Measurements from ENCODE around the gene FITM1. TPM values are rescaled to one million over a fixed set of nuclear protein-coding genes. Genes with fewer than 3 reads are reported as not detected.

FITM1 gene
- total RNA-seq, 4 donors from 2014 or later, result 0.61 to 1.3 (median 1.0) TPM; not detected in 1

- intact Hi-C loops (cut with DNase I; ENCODE audit: low total_unique reads), result no loop called here
- H3K4me3 ChIP-seq (ENCODE audit: low read depth, poor library complexity, severe bottlenecking), result peak overlapping the region; percentile 99
- 25 to 29% methylated on average over 13 of the region's 13 CpGs for WGBS, 2 donors
- peak in 1 of 2 donors; percentile 85 for DNase-seq (ENCODE audit: low spot score in 2 of 2)
- TF ChIP-seq POLR2A (IDR thresholded peaks at IDR 0.05) (no peak), CTCF (IDR thresholded peaks at IDR 0.05) (no peak)
These were observed 6.4 kb downstream of the FITM1 start for GRCh38 chr14:24136684-24137528.

GRCh38 chr14:24137529-24138395 is 7.3 kb downstream of the FITM1 start:
- intact Hi-C loops (cut with DNase I; ENCODE audit: low total_unique reads), result no loop called here
- 86 to 87% methylated on average over 8 of the region's 8 CpGs for WGBS, 2 donors

GRCh38 chr14:24138396-24139271 is 8.2 kb downstream of the FITM1 start:
- intact Hi-C loops (cut with DNase I; ENCODE audit: low total_unique reads), result no loop called here
- 82 to 87% methylated on average over 13 of the region's 13 CpGs for WGBS, 2 donors
- no peak overlapping the region for H3K4me3 ChIP-seq (ENCODE audit: low read depth, poor library complexity, severe bottlenecking)
- DNase-seq (ENCODE audit: low spot score in 2 of 2), result peak in 1 of 2 donors; percentile 83
- TF ChIP-seq POLR2A (IDR thresholded peaks at IDR 0.05), result no peak

More at GRCh38 chr14:24137529-24138395, 7.3 kb downstream of the FITM1 start:
- TF ChIP-seq CTCF (IDR thresholded peaks at IDR 0.05), result no peak
- no peak for DNase-seq (ENCODE audit: low spot score in 2 of 2)
- no peak overlapping the region for H3K4me3 ChIP-seq (ENCODE audit: low read depth, poor library complexity, severe bottlenecking)

GRCh38 chr14:24139272-24139934 is 8.9 kb downstream of the FITM1 start:
- DNase-seq (ENCODE audit: low spot score in 2 of 2), result no peak
- TF ChIP-seq CTCF (IDR thresholded peaks at IDR 0.05) (no peak), POLR2A (IDR thresholded peaks at IDR 0.05) (no peak)
- 91 to 93% methylated on average over 9 of the region's 9 CpGs for WGBS, 2 donors
- H3K4me3 ChIP-seq (ENCODE audit: low read depth, poor library complexity, severe bottlenecking), result no peak overlapping the region
- intact Hi-C loops (cut with DNase I; ENCODE audit: low total_unique reads), result no loop called here

DNA sequence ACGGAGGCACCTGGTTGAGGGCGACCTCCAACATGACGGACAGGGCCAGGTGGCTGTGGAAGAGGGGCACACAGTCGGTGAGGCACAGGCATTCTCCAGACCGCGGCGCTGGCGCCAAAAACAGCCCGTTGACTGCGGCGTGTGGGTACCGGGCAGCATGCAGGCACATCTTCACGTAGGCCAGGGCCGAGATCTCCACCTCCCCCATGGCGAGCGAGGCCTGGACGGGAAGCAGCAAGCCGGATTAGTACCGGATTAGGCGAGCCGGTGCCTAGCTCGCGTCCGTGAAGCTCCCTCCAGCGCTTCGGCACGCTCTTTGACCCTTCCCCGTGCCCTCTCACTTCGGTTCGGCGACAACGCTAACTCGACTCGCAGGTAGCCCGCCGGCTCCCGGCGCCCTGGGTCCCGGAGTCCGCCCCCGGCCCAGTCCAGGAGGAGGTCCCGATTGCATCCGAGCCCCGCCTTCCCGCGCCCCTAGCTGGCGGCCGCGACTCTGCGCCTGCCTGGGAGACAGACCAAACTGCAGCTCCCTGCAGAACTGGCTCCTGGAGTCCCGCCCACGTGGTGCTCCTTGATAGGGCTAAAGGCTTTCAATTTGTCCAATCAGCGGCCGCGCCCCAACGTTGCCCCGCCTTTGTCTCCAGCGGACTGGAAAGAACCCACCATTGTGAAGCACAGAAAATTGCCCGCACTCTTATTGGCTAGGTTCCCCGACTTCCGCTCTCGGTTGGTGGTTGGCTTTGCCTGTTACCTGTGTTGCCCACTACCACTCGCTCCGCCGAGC is 10.8 kb downstream of the FITM1 start, which contains the start of gene EMC9:
TSS of gene EMC9 (minus strand) at position 495 of the 784 bp plus-strand sequence. CDS start at position 208, 287 bp downstream.
- H3K4me3 ChIP-seq (ENCODE audit: low read depth, poor library complexity, severe bottlenecking), result peak within 1 kb of the TSS; percentile 66
- DNase-seq (ENCODE audit: low spot score in 2 of 2), result peak; percentile 100
- intact Hi-C loops (cut with DNase I; ENCODE audit: low total_unique reads), result loop anchor here (2.0 kb wide), 1 partner anchor 28 kb away; no protein-coding TSS in a partner anchor
- WGBS, 2 donors, result 0 to 1% methylated on average over 61 to 65 of the region's 65 CpGs
- TF ChIP-seq CTCF (IDR thresholded peaks at IDR 0.05) (peak in 1 of 3 donors; percentile 47), POLR2A (IDR thresholded peaks at IDR 0.05) (no peak)
